H9 (cell line): ENCODE results near the gene ALMS1. TPM values are rescaled to one million over a fixed set of nuclear protein-coding genes. Genes with fewer than 3 reads are reported as not detected.

Source experiments
- DNase-seq: peaks from one replicate; pipeline ENCODE4 v3.0.0-alpha.2; 2017
- H2AFZ ChIP-seq: one replicate; pipeline ENCODE4 v1.6.1; 2013; ENCODE audit warnings: mild to moderate bottlenecking, low read length, control low read depth, moderate library complexity
- H2AK5ac ChIP-seq: 2 replicates; pipeline ENCODE4 v1.6.1; 2013; ENCODE audit warnings: low read length, control low read depth, mixed read lengths; ENCODE audit not compliant: insufficient read length
- H2BK120ac ChIP-seq: one replicate; pipeline ENCODE4 v1.6.1; 2013; ENCODE audit warnings: low read depth, mild to moderate bottlenecking, low read length, control low read depth, inconsistent platforms; ENCODE audit not compliant: poor library complexity, severe bottlenecking
- H2BK12ac ChIP-seq: 2 replicates; pipeline ENCODE4 v1.6.1; 2013; ENCODE audit warnings: low read length, control low read depth, mixed read lengths, low read depth; ENCODE audit not compliant: insufficient read length
- H2BK15ac ChIP-seq: 2 replicates; pipeline ENCODE4 v1.6.1; 2013; ENCODE audit warnings: low read depth, low read length, control low read depth
- H2BK20ac ChIP-seq: one replicate; pipeline ENCODE4 v1.6.1; 2013; ENCODE audit warnings: low read depth, mild to moderate bottlenecking, low read length, control low read depth, inconsistent platforms; ENCODE audit not compliant: poor library complexity, severe bottlenecking
- H2BK5ac ChIP-seq: 2 replicates; pipeline ENCODE4 v1.6.1; 2013; ENCODE audit warnings: low read length, control low read depth, mixed read lengths; ENCODE audit not compliant: insufficient read length
- H3K14ac ChIP-seq: 2 replicates; pipeline ENCODE4 v1.6.1; 2013; ENCODE audit warnings: low read length, control low read depth; ENCODE audit not compliant: insufficient read depth
- H3K18ac ChIP-seq: 2 replicates; pipeline ENCODE4 v1.6.1; 2013; ENCODE audit warnings: low read depth, mild to moderate bottlenecking, mixed read lengths, low read length, control low read depth; ENCODE audit not compliant: insufficient read length
- H3K23ac ChIP-seq: 2 replicates; pipeline ENCODE4 v1.6.1; 2013; ENCODE audit warnings: low read length, control low read depth, mixed read lengths, low read depth; ENCODE audit not compliant: insufficient read length
- H3K23me2 ChIP-seq: 2 replicates; pipeline ENCODE4 v1.6.1; 2013; ENCODE audit warnings: low read depth, mild to moderate bottlenecking, mixed read lengths, low read length, control low read depth; ENCODE audit not compliant: insufficient read length, poor library complexity, severe bottlenecking
- H3K27ac ChIP-seq: 2 replicates; pipeline ENCODE4 v1.5.1; 2013; ENCODE audit warnings: low read length, control low read depth, mixed read lengths, low read depth; ENCODE audit not compliant: insufficient read length
- H3K27me3 ChIP-seq: 2 replicates; pipeline ENCODE4 v1.6.1; 2013; ENCODE audit warnings: low read length, control low read depth, inconsistent platforms; ENCODE audit not compliant: insufficient read depth
- H3K4ac ChIP-seq: 2 replicates; pipeline ENCODE4 v1.6.1; 2013; ENCODE audit warnings: low read depth, mild to moderate bottlenecking, control low read depth, inconsistent platforms, low read length, moderate library complexity
- H3K4me1 ChIP-seq: 2 replicates; pipeline ENCODE4 v1.6.1; 2013; ENCODE audit warnings: low read length, control low read depth, inconsistent platforms; ENCODE audit not compliant: insufficient read depth
- H3K4me2 ChIP-seq: 2 replicates; pipeline ENCODE4 v1.6.1; 2013; ENCODE audit warnings: low read length, control low read depth, mixed read lengths; ENCODE audit not compliant: insufficient read length, insufficient read depth
- H3K56ac ChIP-seq: 2 replicates; pipeline ENCODE4 v1.6.1; 2013; ENCODE audit warnings: low read depth, mild to moderate bottlenecking, mixed read lengths, low read length, control low read depth; ENCODE audit not compliant: insufficient read length
- H3K79me1 ChIP-seq: 2 replicates; pipeline ENCODE4 v1.6.1; 2013; ENCODE audit warnings: low read depth, mild to moderate bottlenecking, moderate library complexity, low read length, control low read depth, inconsistent platforms; ENCODE audit not compliant: insufficient read depth, poor library complexity, severe bottlenecking
- H3K79me2 ChIP-seq: 2 replicates; pipeline ENCODE4 v1.6.1; 2013; ENCODE audit warnings: low read length, control low read depth, inconsistent platforms; ENCODE audit not compliant: insufficient read depth
- H3K9ac ChIP-seq: 2 replicates; pipeline ENCODE4 v1.6.1; 2013; ENCODE audit warnings: low read length, control low read depth, mixed read lengths; ENCODE audit not compliant: insufficient read length; ENCODE audit errors: extremely low read depth
- H3K9me3 ChIP-seq: one replicate; pipeline ENCODE4 v1.6.1; 2013; ENCODE audit warnings: low read depth, low read length, inconsistent platforms; ENCODE audit not compliant: control insufficient read depth
- H3T11ph ChIP-seq: one replicate; pipeline ENCODE4 v1.6.1; 2013; ENCODE audit warnings: mild to moderate bottlenecking, low read length, control low read depth, inconsistent platforms
- H4K20me1 ChIP-seq: one replicate; pipeline ENCODE4 v1.6.1; 2013; ENCODE audit not compliant: control insufficient read depth, insufficient read length, insufficient read depth
- H4K5ac ChIP-seq: 2 replicates; pipeline ENCODE4 v1.6.1; 2013; ENCODE audit warnings: low read depth, mild to moderate bottlenecking, mixed read lengths, low read length, control low read depth; ENCODE audit not compliant: insufficient read length
- H4K8ac ChIP-seq: replicated peaks from 2 replicates; pipeline ENCODE4 v1.6.1; 2013; ENCODE audit warnings: low read length, control low read depth, mixed read lengths, low read depth; ENCODE audit not compliant: insufficient read length
- H4K91ac ChIP-seq: 2 replicates; pipeline ENCODE4 v1.6.1; 2013; ENCODE audit warnings: low read depth, mild to moderate bottlenecking, moderate library complexity, mixed read lengths, low read length, control low read depth; ENCODE audit not compliant: insufficient read length
- H3K27ac Mint-ChIP-seq, 3 experiments: 2 replicates in 2 of 3; 3 replicates in 1 of 3; pipeline ENCODE4 v1.8.0; 2020 to 2021; ENCODE audit warnings: mixed read lengths in 3 of 3, mild to moderate bottlenecking in 1 of 3, moderate library complexity in 1 of 3
- H3K27me3 Mint-ChIP-seq: 2 replicates; pipeline ENCODE4 v1.8.0; 2021; ENCODE audit warnings: low read depth, mild to moderate bottlenecking, moderate library complexity, mixed read lengths
- H3K36me3 Mint-ChIP-seq, 3 experiments: 2 replicates in 2 of 3; 3 replicates in 1 of 3; pipeline ENCODE4 v1.8.0; 2020 to 2021; ENCODE audit warnings: low read depth in 3 of 3, mixed read lengths in 3 of 3; ENCODE audit not compliant: insufficient read depth in 1 of 3
- H3K4me1 Mint-ChIP-seq, 2 experiments: 2 replicates each; pipeline ENCODE4 v1.8.0; 2020; ENCODE audit warnings: mixed read lengths in 2 of 2
- H3K4me3 Mint-ChIP-seq, 2 experiments: 2 replicates in 1 of 2; 3 replicates in 1 of 2; pipeline ENCODE4 v1.8.0; 2020 to 2021; ENCODE audit warnings: mild to moderate bottlenecking in 2 of 2, mixed read lengths in 2 of 2, moderate library complexity in 1 of 2
- H3K9me3 Mint-ChIP-seq, 2 experiments: 2 replicates in 1 of 2; 3 replicates in 1 of 2; pipeline ENCODE4 v1.8.0; 2020; ENCODE audit warnings: mild to moderate bottlenecking in 2 of 2, mixed read lengths in 2 of 2, moderate library complexity in 1 of 2
- WGBS: extraction: QIAGEN DNeasy Blood & Tissue Kit; methylation state at CpG from one replicate; pipeline ENCODE4 v1.1.7; 2013; ENCODE audit warnings: missing lambda C conversion rate, low lambda C conversion rate, mixed read lengths; ENCODE audit not compliant: insufficient read length; ENCODE audit errors: extremely low coverage; 5-methylcytosine and 5-hydroxymethylcytosine counted together
- total RNA-seq: library from RNA; stranded (reverse); gene quantifications from 2 replicates; pipeline ENCODE4 v1.2.1, GENCODE V29; 2021
- TF ChIP-seq, protein P1 (sequence below): fragments of 200-600 bp; sonication (generic); conservative IDR thresholded peaks from 3 replicates; pipeline ENCODE4 v1.8.0; 2021; ENCODE audit warnings: antibody characterized with exemption, mild to moderate bottlenecking

The ALMS1 gene
- total RNA-seq, 1 experiment from 2014 or later = 36.2 TPM

DNA sequence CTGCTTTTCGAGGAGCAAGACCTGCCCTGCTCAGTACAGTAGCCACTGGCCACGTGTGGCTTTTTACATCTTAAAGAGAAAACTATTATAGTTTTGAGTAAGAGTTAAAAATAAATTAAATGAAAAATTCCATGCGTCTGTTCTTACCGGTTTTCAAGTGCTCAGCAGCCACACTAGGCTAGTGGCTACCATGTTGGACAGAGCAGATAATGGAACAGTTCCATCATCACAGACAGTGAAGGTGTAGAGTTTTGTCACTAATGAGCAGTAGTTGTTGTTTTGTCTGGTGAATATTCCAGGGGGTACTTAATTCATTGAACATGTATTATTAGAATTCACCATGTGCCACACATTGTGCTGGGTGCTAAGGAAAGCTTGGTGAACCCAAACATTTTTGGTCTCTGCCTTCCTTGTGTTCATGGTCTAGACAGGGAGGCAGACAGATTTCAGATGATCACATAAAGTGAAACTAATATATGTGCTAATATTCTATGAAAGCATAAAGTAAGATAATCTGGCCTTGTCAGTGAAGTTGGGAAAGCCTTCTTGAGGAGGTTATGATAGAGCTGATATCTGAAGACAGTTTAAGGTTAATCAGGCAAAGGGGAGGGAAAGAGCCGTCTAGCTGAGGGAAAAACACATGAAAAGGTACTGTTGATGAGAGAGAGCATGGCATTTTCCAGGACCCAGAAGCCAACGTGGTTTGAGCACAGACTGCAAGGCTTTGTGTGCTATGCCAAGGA is 1.4 kb downstream of the ALMS1 start:
- Mint-ChIP-seq H3K4me1 (peaks cover 18 to 19% of the 10 kb centered on the region in 2 experiments), H3K27me3 (peaks cover 19% of the 10 kb centered on the region), H3K4me3 (peak overlapping the region; percentile 97 to 99), H3K27ac (peak overlapping the region in 2 of 3 experiments; percentile 15 to 98; a peak in 3 of 7 replicates), H3K9me3 (no peaks in the 10 kb centered on the region), H3K36me3 (peaks cover 3 to 8% (median 4%) of the 10 kb centered on the region in 3 experiments; a peak in 6 of 7 replicates)
- Histone ChIP-seq H3K23ac (no peak overlapping the region), H3K27ac (no peak overlapping the region), H3K4me1 (no peaks in the 10 kb centered on the region), H2BK5ac (no peak overlapping the region), H3K23me2 (peaks cover 16% of the 10 kb centered on the region), H3K4ac (no peak overlapping the region), H3K18ac (no peak overlapping the region), H4K20me1 (no peaks in the 10 kb centered on the region), H2BK12ac (no peak overlapping the region), H3K4me2 (peak overlapping the region; percentile 82), H3K56ac (no peak overlapping the region), H2BK15ac (no peak overlapping the region), H4K5ac (no peak overlapping the region), H3K79me2 (peaks cover 18% of the 10 kb centered on the region; the same call in 1 of the 2 replicates), H4K91ac (no peak overlapping the region), H3K79me1 (peaks cover 6% of the 10 kb centered on the region), H2BK20ac (no peak overlapping the region), H3K9ac (peak overlapping the region; percentile 97), H2AK5ac (no peak overlapping the region), H3K9me3 (no peaks in the 10 kb centered on the region), H3T11ph (no peak overlapping the region), H2BK120ac (no peak overlapping the region), H4K8ac (no peak overlapping the region), H2AFZ (no peak overlapping the region), H3K27me3 (no peaks in the 10 kb centered on the region), H3K14ac (no peak overlapping the region; the same call in 1 of the 2 replicates)
- DNase-seq = no peak
- no CpG with 5 or more reads among the region's 6 CpGs for WGBS
- TF ChIP-seq, protein P1, sequence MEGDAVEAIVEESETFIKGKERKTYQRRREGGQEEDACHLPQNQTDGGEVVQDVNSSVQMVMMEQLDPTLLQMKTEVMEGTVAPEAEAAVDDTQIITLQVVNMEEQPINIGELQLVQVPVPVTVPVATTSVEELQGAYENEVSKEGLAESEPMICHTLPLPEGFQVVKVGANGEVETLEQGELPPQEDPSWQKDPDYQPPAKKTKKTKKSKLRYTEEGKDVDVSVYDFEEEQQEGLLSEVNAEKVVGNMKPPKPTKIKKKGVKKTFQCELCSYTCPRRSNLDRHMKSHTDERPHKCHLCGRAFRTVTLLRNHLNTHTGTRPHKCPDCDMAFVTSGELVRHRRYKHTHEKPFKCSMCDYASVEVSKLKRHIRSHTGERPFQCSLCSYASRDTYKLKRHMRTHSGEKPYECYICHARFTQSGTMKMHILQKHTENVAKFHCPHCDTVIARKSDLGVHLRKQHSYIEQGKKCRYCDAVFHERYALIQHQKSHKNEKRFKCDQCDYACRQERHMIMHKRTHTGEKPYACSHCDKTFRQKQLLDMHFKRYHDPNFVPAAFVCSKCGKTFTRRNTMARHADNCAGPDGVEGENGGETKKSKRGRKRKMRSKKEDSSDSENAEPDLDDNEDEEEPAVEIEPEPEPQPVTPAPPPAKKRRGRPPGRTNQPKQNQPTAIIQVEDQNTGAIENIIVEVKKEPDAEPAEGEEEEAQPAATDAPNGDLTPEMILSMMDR = no peak
